HepG2 (cell line): ENCODE data around the gene CMTM5.

ENCODE experiments used
- ATF2 ChIP-seq: sonication (generic); formaldehyde crosslinking; IDR thresholded peaks from 2 replicates; pipeline ENCODE4 v1.4.0; 2020; ENCODE audit warnings: missing genetic modification reagents
- CBX2 ChIP-seq, 2 experiments: fragments of 200-600 bp in 1 of 2; sonication (generic); formaldehyde crosslinking in 1 of 2; IDR thresholded peaks; 2 replicates each; pipeline versions ENCODE4 v1.7.0 to v1.8.1; 2018 to 2022; ENCODE audit warnings: low read depth in 2 of 2, low read length in 1 of 2, mild to moderate bottlenecking in 1 of 2, missing genetic modification reagents in 1 of 2
- FOXK1 ChIP-seq: sonication (generic); formaldehyde crosslinking; IDR thresholded peaks from 2 replicates; pipeline ENCODE4 v1.4.0; 2020; ENCODE audit warnings: low read depth, missing genetic modification reagents, borderline replicate concordance
- GABPA ChIP-seq, 2 experiments: IDR thresholded peaks; 2 replicates each; pipeline ENCODE4 v1.6.1; 2011 to 2016; ENCODE audit warnings: low read depth in 2 of 2, low read length in 1 of 2, missing biosample characterization in 1 of 2, missing genetic modification characterization in 1 of 2
- GPN1 ChIP-seq: sonication (generic); formaldehyde crosslinking; IDR thresholded peaks from 2 replicates; pipeline ENCODE4 v1.5.1; 2020; ENCODE audit warnings: missing genetic modification reagents, borderline replicate concordance
- MED1 ChIP-seq: sonication (generic); formaldehyde crosslinking; IDR thresholded peaks from 2 replicates; pipeline ENCODE4 v1.4.0; 2020; ENCODE audit warnings: missing genetic modification reagents
- MEF2D ChIP-seq: sonication (generic); formaldehyde crosslinking; IDR thresholded peaks from 2 replicates; pipeline ENCODE4 v1.5.1; 2020; ENCODE audit warnings: mild to moderate bottlenecking, missing genetic modification reagents
- NCOA1 ChIP-seq: sonication (generic); formaldehyde crosslinking; IDR thresholded peaks from 2 replicates; pipeline ENCODE4 v1.9.0; 2021; ENCODE audit warnings: missing genetic modification reagents
- POLR2A ChIP-seq, 2 experiments: IDR thresholded peaks; 2 replicates each; pipeline ENCODE4 v1.6.1; 2011; ENCODE audit warnings: low read depth in 2 of 2, low read length in 2 of 2, mild to moderate bottlenecking in 1 of 2, moderate library complexity in 1 of 2; ENCODE audit not compliant: insufficient read depth in 1 of 2
- RFX5 ChIP-seq: IDR thresholded peaks from 2 replicates; pipeline ENCODE4 v1.6.1; 2011; ENCODE audit warnings: low read depth, low read length, improper control_type of control experiment
- SETDB1 ChIP-seq: sonication (generic); formaldehyde crosslinking; IDR thresholded peaks from 2 replicates; pipeline ENCODE4 v1.5.1; 2020; ENCODE audit warnings: missing genetic modification reagents, mild to moderate bottlenecking, borderline replicate concordance
- TF ChIP-seq, protein P1 (sequence below), 2 experiments: sonication (generic) in 1 of 2; formaldehyde crosslinking in 1 of 2; IDR thresholded peaks; 2 replicates each; pipeline versions ENCODE4 v1.5.1 to v1.6.1; 2011 to 2020; ENCODE audit warnings: borderline replicate concordance in 1 of 2, low read depth in 1 of 2, low read length in 1 of 2, mild to moderate bottlenecking in 1 of 2, missing genetic modification reagents in 1 of 2, moderate library complexity in 1 of 2
- TF ChIP-seq, protein P2 (sequence below): sonication (generic); formaldehyde crosslinking; IDR thresholded peaks from 2 replicates; pipeline ENCODE4 v1.4.0; 2020; ENCODE audit warnings: mild to moderate bottlenecking, missing genetic modification reagents

DNA sequence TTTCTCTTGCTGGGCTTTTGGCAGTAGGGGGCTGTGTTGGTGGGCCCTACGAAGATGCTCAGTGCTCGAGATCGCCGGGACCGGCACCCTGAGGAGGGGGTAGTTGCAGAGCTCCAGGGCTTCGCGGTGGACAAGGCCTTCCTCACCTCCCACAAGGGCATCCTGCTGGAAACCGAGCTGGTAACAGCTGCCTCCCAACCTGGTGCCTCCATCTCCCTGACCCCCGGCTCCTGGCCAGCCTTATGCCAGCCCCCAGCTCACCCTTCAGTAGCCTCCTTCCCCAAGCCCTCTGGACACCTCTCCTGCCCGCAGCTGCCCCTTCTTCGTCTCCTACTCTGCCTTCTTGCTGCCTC, 328 bp downstream of the CMTM5 start:
- no peak for TF ChIP-seq GABPA (IDR thresholded peaks at IDR 0.05; ENCODE audit: low read depth, low read length)
- no peak for TF ChIP-seq GABPA (CRISPR knock-in tag; IDR thresholded peaks at IDR 0.05; ENCODE audit: low read depth)
- TF ChIP-seq SETDB1 (CRISPR knock-in tag): no peak
- no peak for TF ChIP-seq CBX2 (IDR thresholded peaks at IDR 0.05; ENCODE audit: low read depth, low read length)
- no peak for TF ChIP-seq CBX2 (CRISPR knock-in tag; IDR thresholded peaks at IDR 0.05; ENCODE audit: low read depth)
- no peak for TF ChIP-seq MEF2D
- TF ChIP-seq, protein P1, sequence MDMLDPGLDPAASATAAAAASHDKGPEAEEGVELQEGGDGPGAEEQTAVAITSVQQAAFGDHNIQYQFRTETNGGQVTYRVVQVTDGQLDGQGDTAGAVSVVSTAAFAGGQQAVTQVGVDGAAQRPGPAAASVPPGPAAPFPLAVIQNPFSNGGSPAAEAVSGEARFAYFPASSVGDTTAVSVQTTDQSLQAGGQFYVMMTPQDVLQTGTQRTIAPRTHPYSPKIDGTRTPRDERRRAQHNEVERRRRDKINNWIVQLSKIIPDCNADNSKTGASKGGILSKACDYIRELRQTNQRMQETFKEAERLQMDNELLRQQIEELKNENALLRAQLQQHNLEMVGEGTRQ (IDR thresholded peaks at IDR 0.05; ENCODE audit: low read depth, low read length): no peak
- TF ChIP-seq, protein P1 (CRISPR knock-in tag; IDR thresholded peaks at IDR 0.05; ENCODE audit: borderline replicate concordance): no peak
- TF ChIP-seq, protein P2, sequence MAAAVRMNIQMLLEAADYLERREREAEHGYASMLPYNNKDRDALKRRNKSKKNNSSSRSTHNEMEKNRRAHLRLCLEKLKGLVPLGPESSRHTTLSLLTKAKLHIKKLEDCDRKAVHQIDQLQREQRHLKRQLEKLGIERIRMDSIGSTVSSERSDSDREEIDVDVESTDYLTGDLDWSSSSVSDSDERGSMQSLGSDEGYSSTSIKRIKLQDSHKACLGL (CRISPR knock-in tag): no peak
- TF ChIP-seq ATF2 (CRISPR knock-in tag): no peak
- TF ChIP-seq MED1 (CRISPR knock-in tag): no peak
- no peak for TF ChIP-seq FOXK1
- TF ChIP-seq POLR2A (IDR thresholded peaks at IDR 0.05; ENCODE audit: insufficient read depth in 1 of 2, low read depth in 2 of 2, low read length in 2 of 2): no peak
- TF ChIP-seq NCOA1: no peak
- TF ChIP-seq RFX5: no peak
- TF ChIP-seq GPN1 (CRISPR knock-in tag): no peak
